K562 (cell line): Measurements from ENCODE around the gene GALNT18. TPM values are rescaled to one million over a fixed set of nuclear protein-coding genes. Genes with fewer than 3 reads are reported as not detected.

Source experiments
- ATAC-seq: fragments of 200-7000 bp; cut with Tn5 transposase; 3 replicates; pipeline ENCODE4 v1.9.1; 2020; ENCODE audit warnings: moderate library complexity
- BruUV-seq: library from RNA; stranded (reverse); fragments of 400-500 nt; replicated peaks from 2 replicates; lab custom pipeline; 2021; lab: Mats Ljungman, UMichigan
- CTCF ChIA-PET: fragments of 300-600 bp; formaldehyde crosslinking; extraction: SDS; loops from one replicate; lab custom pipeline; 2021; ENCODE audit warnings: low intra/inter-chr PET ratio; lab: Yijun Ruan, JAX
- POLR2A ChIA-PET: fragments of 300-600, 350-650 bp; sonication (Branson Sonifier 250); formaldehyde crosslinking; extraction: SDS; loops from one replicate; lab custom pipeline; 2021; ENCODE audit warnings: antibody characterized with exemption, inconsistent platforms; lab: Yijun Ruan, JAX
- DNase-seq, 4 experiments: peaks; one replicate each; pipeline versions ENCODE4 v3.0.0 to v3.0.0-alpha.2; 2011 to 2018; ENCODE audit warnings: low spot score in 3 of 4, mixed read lengths in 3 of 4; ENCODE audit errors: extremely low read depth in 1 of 4
- FAIRE-seq: peaks from 2 replicates; lab custom pipeline; 2011; peaks lifted over from hg19 to GRCh38; lab: Jason Lieb, UNC
- H2AFZ ChIP-seq: 2 replicates; pipeline ENCODE4 v1.6.0; 2011; ENCODE audit warnings: low read depth, low read length, control low read depth, inconsistent platforms
- H3K27ac ChIP-seq: fragments of 200-600 bp; 3 replicates; pipeline ENCODE4 v1.8.0; 2011; ENCODE audit warnings: low read depth, mild to moderate bottlenecking, control low read depth, inconsistent platforms, low read length, moderate library complexity, mixed read lengths; ENCODE audit errors: extremely low read depth
- H3K27me3 ChIP-seq, 2 experiments: fragments of 300-600 bp in 1 of 2; 2 replicates in 1 of 2; 3 replicates in 1 of 2; pipeline versions ENCODE4 v1.6.0 to v1.8.0; 2011; ENCODE audit warnings: inconsistent platforms in 2 of 2, low read length in 2 of 2, mild to moderate bottlenecking in 1 of 2, mixed read lengths in 1 of 2, moderate library complexity in 1 of 2; ENCODE audit not compliant: control insufficient read depth in 2 of 2, insufficient read depth in 2 of 2
- H3K36me3 ChIP-seq: fragments of 300-600 bp; 3 replicates; pipeline ENCODE4 v1.8.0; 2011; ENCODE audit warnings: mild to moderate bottlenecking, low read length, inconsistent platforms; ENCODE audit not compliant: control insufficient read depth, insufficient read depth
- H3K4me1 ChIP-seq, 2 experiments: fragments of 200-600 bp in 1 of 2; replicated peaks in 1 of 2; 2 replicates in 1 of 2; 3 replicates in 1 of 2; pipeline versions ENCODE4 v1.5.1 to v1.8.0; 2011; ENCODE audit warnings: inconsistent platforms in 2 of 2, low read length in 2 of 2, mild to moderate bottlenecking in 1 of 2, mixed read lengths in 1 of 2, moderate library complexity in 1 of 2; ENCODE audit not compliant: control insufficient read depth in 2 of 2, insufficient read depth in 2 of 2
- H3K4me2 ChIP-seq: 2 replicates; pipeline ENCODE4 v1.6.1; 2011; ENCODE audit warnings: low read length, control low read depth, inconsistent platforms, mixed read lengths; ENCODE audit not compliant: insufficient read depth
- H3K4me3 ChIP-seq: fragments of 200-600 bp; sonication (generic), shearing (Covaris generic); 2 replicates; pipeline ENCODE4 v1.5.1; 2016; ENCODE audit warnings: control low read depth, inconsistent platforms
- H3K79me2 ChIP-seq: fragments of 200-600 bp; 3 replicates; pipeline ENCODE4 v1.8.0; 2011; ENCODE audit warnings: low read length, inconsistent platforms; ENCODE audit not compliant: control insufficient read depth, insufficient read depth
- H3K9ac ChIP-seq, 2 experiments: 2 replicates each; pipeline versions ENCODE4 v1.6.0 to v1.6.1; 2011; ENCODE audit warnings: low read depth in 2 of 2, low read length in 2 of 2, control low read depth in 1 of 2, inconsistent platforms in 1 of 2, mild to moderate bottlenecking in 1 of 2, mixed read lengths in 1 of 2; ENCODE audit not compliant: insufficient read depth in 1 of 2
- H3K9me1 ChIP-seq: one replicate; pipeline ENCODE4 v1.6.0; 2011; ENCODE audit warnings: inconsistent platforms, mild to moderate bottlenecking, low read length, moderate library complexity; ENCODE audit not compliant: control insufficient read depth, insufficient read depth
- H3K9me3 ChIP-seq: replicated peaks from 2 replicates; pipeline ENCODE4 v1.5.1; 2011; ENCODE audit warnings: low read depth, low read length, inconsistent platforms; ENCODE audit not compliant: control insufficient read depth, insufficient read depth
- H4K20me1 ChIP-seq: replicated peaks from 2 replicates; pipeline ENCODE4 v1.6.1; 2011; ENCODE audit warnings: low read length, inconsistent platforms, mixed read lengths; ENCODE audit not compliant: control insufficient read depth, insufficient read depth
- ILK ChIP-seq: fragments of 450-650 bp; IDR thresholded peaks from 2 replicates; pipeline ENCODE4 v1.6.1; 2016; ENCODE audit warnings: missing genetic modification characterization, low read depth, mild to moderate bottlenecking, missing compliant biosample characterization, moderate library complexity, borderline replicate concordance
- KHSRP ChIP-seq: fragments of 450-650 bp; IDR thresholded peaks from 2 replicates; pipeline ENCODE4 v1.6.1; 2017
- MEF2A ChIP-seq: IDR thresholded peaks from 2 replicates; pipeline ENCODE4 v1.6.1; 2011; ENCODE audit warnings: low read depth, mild to moderate bottlenecking, low read length, moderate library complexity; ENCODE audit not compliant: control insufficient read depth
- NFIC ChIP-seq: fragments of 450-650 bp; IDR thresholded peaks from 2 replicates; pipeline ENCODE4 v1.6.1; 2017; ENCODE audit warnings: mild to moderate bottlenecking, inconsistent platforms
- NR2C1 ChIP-seq, 2 experiments: fragments of 450-650 bp; IDR thresholded peaks; 2 replicates each; pipeline ENCODE4 v1.6.1; 2017; ENCODE audit warnings: mild to moderate bottlenecking in 2 of 2, antibody characterized with exemption in 1 of 2, inconsistent platforms in 1 of 2, missing compliant biosample characterization in 1 of 2, missing genetic modification characterization in 1 of 2
- PHF20 ChIP-seq: fragments of 450-650 bp; IDR thresholded peaks from 2 replicates; pipeline ENCODE4 v1.6.1; 2018; ENCODE audit not compliant: partially characterized antibody
- RBM25 ChIP-seq: fragments of 200-400 bp; formaldehyde crosslinking; IDR thresholded peaks from 2 replicates; pipeline ENCODE4 v1.6.1; 2018; ENCODE audit warnings: low read length, low read depth, moderate library complexity; ENCODE audit not compliant: severe bottlenecking
- SMAD2 ChIP-seq: fragments of 150-350 bp; IDR thresholded peaks from 2 replicates; pipeline ENCODE4 v1.6.1; 2014; ENCODE audit warnings: low read depth, mild to moderate bottlenecking, low read length
- TRIM24 ChIP-seq, 2 experiments: fragments of 450-650 bp; IDR thresholded peaks; 2 replicates each; pipeline ENCODE4 v1.6.1; 2016
- ZNF354B ChIP-seq: fragments of 250-450 bp; sonication (Bioruptor Pico); IDR thresholded peaks from 2 replicates; pipeline ENCODE4 v1.4.0; 2020
- ZNF507 ChIP-seq: conservative IDR thresholded peaks from 2 replicates; pipeline ENCODE4 v1.6.1; 2017; ENCODE audit warnings: missing genetic modification characterization, missing compliant biosample characterization
- WGBS: fragments of 100-300 bp; shearing (Covaris generic); methylation state at CpG from one replicate; pipeline ENCODE4 v1.1.6; 2016; ENCODE audit warnings: low coverage, mixed read lengths; ENCODE audit not compliant: insufficient coverage; ENCODE audit errors: missing lambda C conversion rate; 5-methylcytosine and 5-hydroxymethylcytosine counted together
- in situ Hi-C: fragments of 300-500 bp; cut with MboI; formaldehyde crosslinking; loops from 4 replicates; pipeline ENCODE4 v1.15.0; 2018; ENCODE audit warnings: inconsistent platforms, mixed read lengths
- intact Hi-C: fragments of 100-400 bp; cut with micrococcal nuclease; formaldehyde crosslinking; loops from 2 replicates; pipeline ENCODE4 v1.14.2; 2022
- polyA plus RNA-seq, 8 experiments: library from polyadenylated mRNA; depleted of rRNA in 4 of 8; stranded (reverse) in 5 of 8; unstranded in 3 of 8; fragments of >200 nt; fragmentation: Nextera tagmentation in 2 of 8; fragmentation: Illumina TruSeq in 1 of 8; extraction: Ambion mirVana in 2 of 8; extraction: Trizol in 1 of 8; gene quantifications; 2 replicates each; pipeline versions ENCODE4 v1.2.1 to v1.2.3, GENCODE V29; 2011 to 2014; ENCODE audit warnings: inconsistent platforms in 1 of 8, missing spikeins in 1 of 8
- total RNA-seq, 7 experiments: library from RNA; depleted of rRNA in 6 of 7; stranded (reverse); fragments of >200 nt in 6 of 7; fragmentation: Illumina TruSeq in 2 of 7; extraction: Trizol in 2 of 7; gene quantifications; 2 replicates each; pipeline versions ENCODE4 v1.2.1 to v1.2.3, GENCODE V29; 2011 to 2021; ENCODE audit warnings: low replicate concordance in 1 of 7
- TF ChIP-seq, protein P1 (sequence below): fragments of 250-450 bp; sonication (Bioruptor Pico); IDR thresholded peaks from 2 replicates; pipeline ENCODE4 v1.8.0; 2021; ENCODE audit warnings: mild to moderate bottlenecking, moderate library complexity
- TF ChIP-seq, protein P2 (sequence below), 3 experiments: IDR thresholded peaks in 2 of 3; conservative IDR thresholded peaks in 1 of 3; 2 replicates each; pipeline ENCODE4 v1.5.1; 2011 to 2012; ENCODE audit warnings: low read length in 3 of 3, mild to moderate bottlenecking in 3 of 3, control low read depth in 2 of 3, improper control_type of control experiment in 1 of 3, inconsistent platforms in 1 of 3, low read depth in 1 of 3, mixed read lengths in 1 of 3, moderate library complexity in 1 of 3; ENCODE audit not compliant: insufficient read depth in 2 of 3
- TF ChIP-seq, protein P3 (sequence below): fragments of 450-650 bp; conservative IDR thresholded peaks from 2 replicates; pipeline ENCODE4 v1.6.1; 2016; ENCODE audit warnings: missing genetic modification characterization, low read depth, mild to moderate bottlenecking, control low read depth, missing compliant biosample characterization

GALNT18 gene
- total and polyA plus RNA-seq, 9 of the 15 experiments (the other 6 are each of a cell fraction or from before 2014, with no cell fraction given): not detected

DNA sequence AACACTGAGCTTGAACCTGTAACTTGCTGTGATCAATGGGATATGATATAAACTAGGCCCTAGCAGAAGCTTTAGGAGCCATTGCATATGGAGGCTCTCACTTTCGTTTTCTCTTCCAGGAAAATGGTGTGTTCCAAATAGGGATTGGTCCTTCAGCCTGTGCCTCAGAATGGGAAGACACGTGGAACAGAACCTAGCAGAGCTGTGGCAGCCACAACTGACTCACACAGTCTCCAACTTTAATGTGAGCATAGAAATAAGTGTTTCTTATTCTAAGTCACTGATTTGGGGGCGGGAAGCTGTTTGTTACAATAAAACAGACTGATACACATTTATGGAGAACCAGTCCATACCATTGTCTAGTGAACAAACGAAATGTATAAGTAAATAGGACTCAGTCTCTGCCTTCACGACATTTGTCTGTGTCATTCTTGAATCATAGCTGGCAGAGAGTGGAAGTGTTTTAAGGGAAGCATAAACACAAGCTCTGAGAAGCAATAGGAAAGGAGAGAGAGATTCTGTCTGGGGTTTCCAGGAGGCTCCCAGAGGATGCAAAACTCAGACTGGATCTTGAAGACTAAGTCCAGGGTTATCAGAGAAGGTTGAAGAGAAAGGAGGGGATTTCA is 97.3 kb downstream of the GALNT18 start (continued):
- TF ChIP-seq, protein P1, sequence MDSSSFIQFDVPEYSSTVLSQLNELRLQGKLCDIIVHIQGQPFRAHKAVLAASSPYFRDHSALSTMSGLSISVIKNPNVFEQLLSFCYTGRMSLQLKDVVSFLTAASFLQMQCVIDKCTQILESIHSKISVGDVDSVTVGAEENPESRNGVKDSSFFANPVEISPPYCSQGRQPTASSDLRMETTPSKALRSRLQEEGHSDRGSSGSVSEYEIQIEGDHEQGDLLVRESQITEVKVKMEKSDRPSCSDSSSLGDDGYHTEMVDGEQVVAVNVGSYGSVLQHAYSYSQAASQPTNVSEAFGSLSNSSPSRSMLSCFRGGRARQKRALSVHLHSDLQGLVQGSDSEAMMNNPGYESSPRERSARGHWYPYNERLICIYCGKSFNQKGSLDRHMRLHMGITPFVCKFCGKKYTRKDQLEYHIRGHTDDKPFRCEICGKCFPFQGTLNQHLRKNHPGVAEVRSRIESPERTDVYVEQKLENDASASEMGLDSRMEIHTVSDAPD: no peak
- TF ChIP-seq NFIC (no peak), TRIM24 (IDR thresholded peaks at IDR 0.05) (no peak), ZNF507 (tag) (no peak), PHF20 (no peak), NR2C1 (IDR thresholded peaks at IDR 0.05) (no peak), NR2C1 (tag; IDR thresholded peaks at IDR 0.05) (no peak), SMAD2 (no peak)
- TF ChIP-seq, protein P2, sequence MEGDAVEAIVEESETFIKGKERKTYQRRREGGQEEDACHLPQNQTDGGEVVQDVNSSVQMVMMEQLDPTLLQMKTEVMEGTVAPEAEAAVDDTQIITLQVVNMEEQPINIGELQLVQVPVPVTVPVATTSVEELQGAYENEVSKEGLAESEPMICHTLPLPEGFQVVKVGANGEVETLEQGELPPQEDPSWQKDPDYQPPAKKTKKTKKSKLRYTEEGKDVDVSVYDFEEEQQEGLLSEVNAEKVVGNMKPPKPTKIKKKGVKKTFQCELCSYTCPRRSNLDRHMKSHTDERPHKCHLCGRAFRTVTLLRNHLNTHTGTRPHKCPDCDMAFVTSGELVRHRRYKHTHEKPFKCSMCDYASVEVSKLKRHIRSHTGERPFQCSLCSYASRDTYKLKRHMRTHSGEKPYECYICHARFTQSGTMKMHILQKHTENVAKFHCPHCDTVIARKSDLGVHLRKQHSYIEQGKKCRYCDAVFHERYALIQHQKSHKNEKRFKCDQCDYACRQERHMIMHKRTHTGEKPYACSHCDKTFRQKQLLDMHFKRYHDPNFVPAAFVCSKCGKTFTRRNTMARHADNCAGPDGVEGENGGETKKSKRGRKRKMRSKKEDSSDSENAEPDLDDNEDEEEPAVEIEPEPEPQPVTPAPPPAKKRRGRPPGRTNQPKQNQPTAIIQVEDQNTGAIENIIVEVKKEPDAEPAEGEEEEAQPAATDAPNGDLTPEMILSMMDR (IDR thresholded peaks at IDR 0.05 in 2 of 3, conservative IDR thresholded peaks at IDR 0.05 in 1 of 3; ENCODE audit: insufficient read depth in 2 of 3, low read depth in 1 of 3, low read length in 3 of 3): no peak

DNA sequence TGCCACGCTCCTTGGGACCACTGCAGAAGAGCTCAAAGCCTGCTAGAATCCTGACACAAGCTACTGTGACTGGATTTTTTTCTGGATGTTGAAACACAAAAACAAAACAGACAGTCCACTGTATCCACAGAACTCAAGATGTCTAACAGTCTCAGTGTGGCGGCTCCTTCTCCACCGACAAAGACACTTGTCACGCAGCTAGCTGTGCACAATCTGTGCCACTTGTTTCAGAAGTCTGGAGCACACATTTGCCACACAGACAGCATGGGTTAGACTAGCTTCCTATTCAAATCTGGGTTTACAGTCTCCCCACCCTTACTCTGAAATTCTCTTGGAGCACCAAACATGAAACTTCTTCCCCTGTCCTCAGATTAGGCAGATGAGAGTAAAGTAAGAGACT is 99.2 kb downstream of the GALNT18 start:
- H3K27ac ChIP-seq: no peak overlapping the region
- no peaks in the 10 kb centered on the region for H4K20me1 ChIP-seq
- no peaks in the 10 kb centered on the region for H3K36me3 ChIP-seq
- FAIRE-seq (no peak), DNase-seq (no peak), ATAC-seq (no peak)
- BruUV-seq: no TSS peak
- no peaks in the 10 kb centered on the region for H3K9me1 ChIP-seq
- in situ Hi-C loops: no loop called here
- TF ChIP-seq ZNF354B (CRISPR knock-in tag) (no peak), RBM25 (no peak), MEF2A (no peak), ILK (tag) (no peak), KHSRP (no peak)
- TF ChIP-seq, protein P3, sequence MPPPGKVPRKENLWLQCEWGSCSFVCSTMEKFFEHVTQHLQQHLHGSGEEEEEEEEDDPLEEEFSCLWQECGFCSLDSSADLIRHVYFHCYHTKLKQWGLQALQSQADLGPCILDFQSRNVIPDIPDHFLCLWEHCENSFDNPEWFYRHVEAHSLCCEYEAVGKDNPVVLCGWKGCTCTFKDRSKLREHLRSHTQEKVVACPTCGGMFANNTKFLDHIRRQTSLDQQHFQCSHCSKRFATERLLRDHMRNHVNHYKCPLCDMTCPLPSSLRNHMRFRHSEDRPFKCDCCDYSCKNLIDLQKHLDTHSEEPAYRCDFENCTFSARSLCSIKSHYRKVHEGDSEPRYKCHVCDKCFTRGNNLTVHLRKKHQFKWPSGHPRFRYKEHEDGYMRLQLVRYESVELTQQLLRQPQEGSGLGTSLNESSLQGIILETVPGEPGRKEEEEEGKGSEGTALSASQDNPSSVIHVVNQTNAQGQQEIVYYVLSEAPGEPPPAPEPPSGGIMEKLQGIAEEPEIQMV: no peak
- intact Hi-C loops: no loop called here
- no peak overlapping the region for H3K9ac ChIP-seq
- H3K4me2 ChIP-seq: no peak overlapping the region
- WGBS: 0% methylated on average over 4 of the region's 4 CpGs
- peaks cover 4 to 25% of the 10 kb centered on the region in 2 experiments; a peak in 3 of 5 replicates for H3K27me3 ChIP-seq
- H3K79me2 ChIP-seq: no peaks in the 10 kb centered on the region
- H3K4me1 ChIP-seq: no peaks in the 10 kb centered on the region
- ChIA-PET CTCF (no interaction called here), POLR2A (no interaction called here)
- no peak overlapping the region for H2AFZ ChIP-seq
- H3K4me3 ChIP-seq: no peak overlapping the region
- H3K9me3 ChIP-seq: no peaks in the 10 kb centered on the region
